WTC11 (cell line): ENCODE measurements around the gene RYR2.

Experiments
- ARID4B ChIP-seq: sonication (generic); formaldehyde crosslinking; IDR thresholded peaks from 2 replicates; pipeline ENCODE4 v1.8.0; 2023; ENCODE audit warnings: missing genetic modification reagents, mild to moderate bottlenecking, borderline replicate concordance
- ATF3 ChIP-seq: sonication (generic); formaldehyde crosslinking; conservative IDR thresholded peaks from 2 replicates; pipeline ENCODE4 v1.8.1; 2022; ENCODE audit warnings: mild to moderate bottlenecking, missing genetic modification reagents
- CBFB ChIP-seq: sonication (generic); formaldehyde crosslinking; IDR thresholded peaks from 2 replicates; pipeline ENCODE4 v1.8.1; 2022; ENCODE audit warnings: mild to moderate bottlenecking, low read depth, missing genetic modification reagents
- CTCF ChIP-seq: fragments of 200-600 bp; IDR thresholded peaks from 2 replicates; pipeline ENCODE4 v1.8.0; 2022; ENCODE audit warnings: antibody characterized with exemption
- HMGA2 ChIP-seq: fragments of 250-450 bp; sonication (Bioruptor Pico); IDR thresholded peaks from 2 replicates; pipeline ENCODE4 v1.4.0; 2021; ENCODE audit warnings: mild to moderate bottlenecking, moderate library complexity
- MAX ChIP-seq: sonication (generic); formaldehyde crosslinking; IDR thresholded peaks from 2 replicates; pipeline ENCODE4 v1.8.0; 2022; ENCODE audit warnings: mild to moderate bottlenecking, missing genetic modification reagents
- MXD4 ChIP-seq: fragments of 250-450 bp; sonication (Bioruptor Pico); IDR thresholded peaks from 2 replicates; pipeline ENCODE4 v1.8.0; 2021; ENCODE audit warnings: mild to moderate bottlenecking, moderate library complexity, borderline replicate concordance
- TEAD1 ChIP-seq: sonication (generic); formaldehyde crosslinking; IDR thresholded peaks from 2 replicates; pipeline ENCODE4 v1.8.0; 2022; ENCODE audit warnings: mild to moderate bottlenecking, missing genetic modification reagents
- ZBTB43 ChIP-seq: sonication (generic); formaldehyde crosslinking; IDR thresholded peaks from 2 replicates; pipeline ENCODE4 v1.8.1; 2023; ENCODE audit warnings: mild to moderate bottlenecking, missing genetic modification reagents
- ZNF138 ChIP-seq: sonication (generic); formaldehyde crosslinking; conservative IDR thresholded peaks from 2 replicates; pipeline ENCODE4 v1.8.1; 2022; ENCODE audit warnings: mild to moderate bottlenecking, moderate library complexity, missing genetic modification reagents
- ZNF512 ChIP-seq: sonication (generic); formaldehyde crosslinking; IDR thresholded peaks from 2 replicates; pipeline ENCODE4 v1.8.1; 2022; ENCODE audit warnings: missing genetic modification reagents, borderline replicate concordance

- TF ChIP-seq MXD4 (CRISPR knock-in tag) (no peak), CTCF (no peak), ZBTB43 (CRISPR knock-in tag) (no peak), TEAD1 (CRISPR knock-in tag) (no peak), CBFB (CRISPR knock-in tag) (no peak), ATF3 (CRISPR knock-in tag) (no peak), MAX (no peak), HMGA2 (CRISPR knock-in tag) (no peak), ARID4B (CRISPR knock-in tag) (no peak), ZNF138 (CRISPR knock-in tag) (no peak), ZNF512 (no peak)
Measured at GRCh38 chr1:237751090-237751489, 709.1 kb downstream of the RYR2 start.
